Panc1 (cell line): ENCODE data around the gene AMOTL1. TPM values are rescaled to one million over a fixed set of nuclear protein-coding genes. Genes with fewer than 3 reads are reported as not detected.

Experiments used
- ATAC-seq: fragments of 200-7000 bp; cut with Tn5 transposase; 2 replicates; pipeline ENCODE4 v1.9.1; 2020; ENCODE audit warnings: mild to moderate bottlenecking, moderate library complexity
- BruUV-seq: library from RNA; stranded (reverse); fragments of 400-500 nt; replicated peaks from 2 replicates; lab custom pipeline; 2021; lab: Mats Ljungman, UMichigan
- CTCF ChIA-PET: fragments of 300-600 bp; sonication (Branson Sonifier 250); formaldehyde crosslinking; loops from one replicate; lab custom pipeline; 2022; ENCODE audit warnings: antibody characterized with exemption; lab: Charles Lee
- POLR2A ChIA-PET: fragments of 300-600 bp; sonication (Branson Sonifier 250); formaldehyde crosslinking; loops from one replicate; lab custom pipeline; 2022; ENCODE audit warnings: antibody characterized with exemption; lab: Charles Lee
- DNase-seq: peaks from one replicate; pipeline ENCODE4 v3.0.0-alpha.2; 2010; ENCODE audit warnings: low read depth, low spot score
- H3K27ac ChIP-seq: 2 replicates; pipeline ENCODE4 v1.5.1; 2011; ENCODE audit warnings: mild to moderate bottlenecking, low read length, inconsistent platforms
- H3K27me3 ChIP-seq: fragments of 200-500 bp; sonication (Bioruptor generic); 2 replicates; pipeline ENCODE4 v1.6.0; 2014; ENCODE audit warnings: low read length, inconsistent platforms; ENCODE audit not compliant: control insufficient read depth, insufficient read depth
- H3K36me3 ChIP-seq: fragments of 200-500 bp; sonication (Bioruptor generic); 2 replicates; pipeline ENCODE4 v1.5.1; 2014; ENCODE audit warnings: inconsistent platforms, mild to moderate bottlenecking, low read length, moderate library complexity; ENCODE audit not compliant: control insufficient read depth, insufficient read depth
- H3K4me1 ChIP-seq: 2 replicates; pipeline ENCODE4 v1.5.1; 2011; ENCODE audit warnings: inconsistent platforms, mild to moderate bottlenecking, low read length, moderate library complexity; ENCODE audit not compliant: control insufficient read depth, insufficient read depth
- H3K4me3 ChIP-seq, 2 experiments: 2 replicates each; pipeline ENCODE4 v1.5.1; 2011 to 2012; ENCODE audit warnings: low read depth in 2 of 2, low read length in 2 of 2, mild to moderate bottlenecking in 2 of 2, inconsistent platforms in 1 of 2, moderate library complexity in 1 of 2
- H3K9me3 ChIP-seq: fragments of 200-500 bp; sonication (Bioruptor generic); 2 replicates; pipeline ENCODE4 v1.5.1; 2014; ENCODE audit warnings: low read depth, mild to moderate bottlenecking, inconsistent platforms, low read length, moderate library complexity; ENCODE audit not compliant: control insufficient read depth, insufficient read depth
- POLR2AphosphoS5 ChIP-seq: IDR thresholded peaks from 2 replicates; pipeline ENCODE4 v1.6.1; 2012; ENCODE audit warnings: mild to moderate bottlenecking, low read depth, low read length, moderate library complexity
- REST ChIP-seq, 2 experiments: IDR thresholded peaks; 2 replicates each; pipeline ENCODE4 v1.6.1; 2011 to 2012; ENCODE audit warnings: low read depth in 2 of 2, control low read depth in 1 of 2, low read length in 1 of 2, mild to moderate bottlenecking in 1 of 2, moderate library complexity in 1 of 2; ENCODE audit not compliant: insufficient read depth in 1 of 2
- SIN3A ChIP-seq: IDR thresholded peaks from 2 replicates; pipeline ENCODE4 v1.6.1; 2012; ENCODE audit warnings: low read depth, mild to moderate bottlenecking, low read length, moderate library complexity, borderline replicate concordance; ENCODE audit not compliant: insufficient read depth
- TCF7L2 ChIP-seq: IDR thresholded peaks from 2 replicates; pipeline ENCODE4 v1.6.1; 2011; ENCODE audit warnings: mild to moderate bottlenecking, low read depth, low read length, inconsistent platforms
- in situ Hi-C: cut with HindIII; loops from 2 replicates; pipeline ENCODE4 v1.10.0; 2016; ENCODE audit warnings: low sequenced_read_pairs, low pct_unique_long_range_greater_than_20kb
- intact Hi-C: fragments of 100-400 bp; cut with micrococcal nuclease; formaldehyde crosslinking; loops from one replicate; pipeline ENCODE4 v1.10.0; 2022; ENCODE audit not compliant: unreplicated experiment
- total RNA-seq: library from RNA; stranded (reverse); gene quantifications from one replicate; pipeline ENCODE4 v1.2.1, GENCODE V29; 2021; ENCODE audit not compliant: unreplicated experiment
- TF ChIP-seq, protein P1 (sequence below): fragments of 450-650 bp; IDR thresholded peaks from 2 replicates; pipeline ENCODE4 v1.5.1; 2017; ENCODE audit warnings: mild to moderate bottlenecking

The AMOTL1 gene
- total RNA-seq, 1 experiment from 2014 or later: 16.0 TPM

- Histone ChIP-seq H3K4me1 (peaks cover 22% of the 10 kb centered on the region), H3K36me3 (no peaks in the 10 kb centered on the region), H3K27me3 (no peaks in the 10 kb centered on the region; the same call in 1 of the 2 replicates), H3K9me3 (no peaks in the 10 kb centered on the region), H3K4me3 (no peak overlapping the region), H3K27ac (no peak overlapping the region)
- CTCF ChIA-PET: no interaction called here
- no TSS peak for BruUV-seq
- no peak for DNase-seq
- intact Hi-C loops (no loop called here), in situ Hi-C loops (no loop called here)
- no peak for TF ChIP-seq TCF7L2
- no peak for TF ChIP-seq POLR2AphosphoS5
- TF ChIP-seq REST (IDR thresholded peaks at IDR 0.05; ENCODE audit: insufficient read depth in 1 of 2, low read depth in 2 of 2, low read length in 1 of 2): no peak
- no peak for TF ChIP-seq SIN3A
- TF ChIP-seq, protein P1, sequence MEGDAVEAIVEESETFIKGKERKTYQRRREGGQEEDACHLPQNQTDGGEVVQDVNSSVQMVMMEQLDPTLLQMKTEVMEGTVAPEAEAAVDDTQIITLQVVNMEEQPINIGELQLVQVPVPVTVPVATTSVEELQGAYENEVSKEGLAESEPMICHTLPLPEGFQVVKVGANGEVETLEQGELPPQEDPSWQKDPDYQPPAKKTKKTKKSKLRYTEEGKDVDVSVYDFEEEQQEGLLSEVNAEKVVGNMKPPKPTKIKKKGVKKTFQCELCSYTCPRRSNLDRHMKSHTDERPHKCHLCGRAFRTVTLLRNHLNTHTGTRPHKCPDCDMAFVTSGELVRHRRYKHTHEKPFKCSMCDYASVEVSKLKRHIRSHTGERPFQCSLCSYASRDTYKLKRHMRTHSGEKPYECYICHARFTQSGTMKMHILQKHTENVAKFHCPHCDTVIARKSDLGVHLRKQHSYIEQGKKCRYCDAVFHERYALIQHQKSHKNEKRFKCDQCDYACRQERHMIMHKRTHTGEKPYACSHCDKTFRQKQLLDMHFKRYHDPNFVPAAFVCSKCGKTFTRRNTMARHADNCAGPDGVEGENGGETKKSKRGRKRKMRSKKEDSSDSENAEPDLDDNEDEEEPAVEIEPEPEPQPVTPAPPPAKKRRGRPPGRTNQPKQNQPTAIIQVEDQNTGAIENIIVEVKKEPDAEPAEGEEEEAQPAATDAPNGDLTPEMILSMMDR: no peak
- no peak for ATAC-seq
- POLR2A ChIA-PET: interaction anchor here (0.5 kb wide), 1 partner anchor 64 kb away, joined by 4 read pairs; no protein-coding TSS in a partner anchor
These were observed 7.6 kb downstream of the AMOTL1 start for GRCh38 chr11:94775567-94776327.

DNA sequence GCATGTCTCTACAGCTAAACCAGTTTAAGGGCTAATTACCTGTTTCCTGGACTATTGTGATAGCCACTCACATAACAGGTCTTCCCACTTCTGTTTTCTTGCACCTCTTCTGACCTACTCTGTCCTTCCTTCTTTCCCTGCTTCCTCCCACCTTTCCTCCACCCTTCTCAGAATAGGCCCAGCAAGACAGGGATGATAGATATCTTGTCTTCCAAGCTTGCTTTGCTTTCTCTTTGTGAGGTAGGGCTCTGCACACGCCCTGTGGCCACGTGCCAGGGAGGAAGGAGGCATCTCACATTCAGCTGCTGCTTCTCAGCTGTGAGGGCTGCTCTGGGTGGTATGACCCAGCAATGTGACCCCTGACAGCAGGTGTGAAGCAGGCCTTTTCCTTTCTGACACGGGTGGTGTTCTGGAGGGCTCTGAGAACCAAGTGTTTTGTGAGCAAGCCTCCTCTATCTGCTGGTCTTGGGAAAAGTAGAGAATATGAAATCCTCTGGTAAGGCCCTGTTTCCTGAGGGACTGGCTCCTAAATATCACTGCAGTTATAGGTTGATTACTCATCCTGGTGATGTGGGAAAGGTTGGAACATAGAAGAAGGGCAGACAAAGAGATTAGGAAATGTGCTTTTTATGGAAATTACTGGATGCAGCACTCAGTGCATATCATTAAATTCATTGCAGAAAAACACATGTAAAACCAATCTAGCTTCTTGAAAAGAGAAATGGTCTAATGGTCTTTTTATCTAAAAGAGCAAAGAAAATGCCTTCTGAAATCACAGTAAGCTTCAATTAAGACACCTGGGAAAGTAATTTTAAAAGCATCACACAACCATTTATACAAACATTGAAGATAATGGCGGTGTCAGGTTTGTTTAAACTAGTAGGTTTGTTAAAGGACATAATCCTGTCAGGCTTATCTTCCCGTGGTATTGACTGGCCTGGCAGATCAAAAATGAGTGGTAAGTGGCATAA, 8.5 kb downstream of the AMOTL1 start:
- Histone ChIP-seq H3K4me3 (no peak overlapping the region), H3K27ac (no peak overlapping the region), H3K36me3 (no peaks in the 10 kb centered on the region), H3K9me3 (no peaks in the 10 kb centered on the region), H3K4me1 (peaks cover 14% of the 10 kb centered on the region), H3K27me3 (no peaks in the 10 kb centered on the region; the same call in 1 of the 2 replicates)
- no TSS peak for BruUV-seq
- ATAC-seq: peak; percentile 38; the same call in 1 of the 2 replicates
- TF ChIP-seq, protein P1: no peak
- no peak for TF ChIP-seq REST (IDR thresholded peaks at IDR 0.05; ENCODE audit: insufficient read depth in 1 of 2, low read depth in 2 of 2, low read length in 1 of 2)
- TF ChIP-seq POLR2AphosphoS5: no peak
- no peak for TF ChIP-seq TCF7L2
- no peak for TF ChIP-seq SIN3A
- DNase-seq: no peak
- POLR2A ChIA-PET: interaction anchor here (0.5 kb wide), 1 partner anchor 64 kb away, joined by 4 read pairs; no protein-coding TSS in a partner anchor
- in situ Hi-C loops: no loop called here
- intact Hi-C loops: no loop called here
- CTCF ChIA-PET: no interaction called here
